Heart left ventricle (tissue), 16 donors: ENCODE data around the gene MRPL58. TPM values are rescaled to one million over a fixed set of nuclear protein-coding genes. Genes with fewer than 3 reads are reported as not detected.
"Not testable (repeated sequence)": the region's sequence is repeated elsewhere in the genome, so short reads cannot be mapped to it uniquely, and the experiment has no call there.

Experiments used
- ATAC-seq, 4 donors: fragments of 200-7000 bp; cut with Tn5 transposase; one replicate each; pipeline ENCODE4 v1.9.1; 2020 to 2022; ENCODE audit warnings: moderate library complexity in 4 of 4, mild to moderate bottlenecking in 3 of 4, moderate number of reproducible peaks in 1 of 4
- DNase-seq, 5 donors: peaks; one replicate each; pipeline ENCODE4 v3.0.0-alpha.2; 2020
- H3K27ac ChIP-seq, 12 donors: fragments of 200-600 bp; sonication (generic) in 4 of 12; one replicate each; pipeline versions ENCODE4 v1.5.0 to v1.8.0; 2016 to 2022; ENCODE audit warnings: mild to moderate bottlenecking in 2 of 12
- H3K27me3 ChIP-seq, 9 donors: fragments of 200-600 bp; sonication (generic) in 2 of 9; one replicate each; pipeline versions ENCODE4 v1.5.1 to v1.8.0; 2016 to 2022; ENCODE audit warnings: mild to moderate bottlenecking in 3 of 9
- H3K36me3 ChIP-seq, 9 donors: fragments of 200-600 bp; sonication (generic) in 2 of 9; one replicate each; pipeline versions ENCODE4 v1.5.0 to v1.8.0; 2018 to 2022; ENCODE audit warnings: mild to moderate bottlenecking in 2 of 9
- H3K4me1 ChIP-seq, 12 donors: fragments of 200-600 bp; sonication (generic) in 4 of 12; one replicate each; pipeline versions ENCODE4 v1.5.0 to v1.8.0; 2016 to 2022; ENCODE audit warnings: mild to moderate bottlenecking in 3 of 12
- H3K4me3 ChIP-seq, 12 donors: fragments of 200-600 bp; sonication (generic) in 4 of 12; one replicate each; pipeline versions ENCODE4 v1.5.0 to v1.8.0; 2017 to 2022; ENCODE audit warnings: mild to moderate bottlenecking in 9 of 12, moderate library complexity in 4 of 12
- H3K9me3 ChIP-seq, 12 donors: fragments of 200-600 bp; sonication (generic) in 4 of 12; one replicate each; pipeline versions ENCODE4 v1.5.0 to v1.8.0; 2016 to 2022; ENCODE audit warnings: mild to moderate bottlenecking in 1 of 12
- POLR2A ChIP-seq, 2 donors: fragments of 450-650 bp; IDR thresholded peaks; one replicate each; pipeline ENCODE4 v1.6.1; 2017; ENCODE audit warnings: antibody characterized with exemption in 2 of 2, mild to moderate bottlenecking in 2 of 2, moderate library complexity in 2 of 2
- WGBS, 4 donors: extraction: QIAGEN DNeasy Blood & Tissue Kit in 2 of 4; methylation state at CpG; one replicate each; pipeline versions ENCODE4 v1.1.5 to v1.1.7; 2013 to 2018; 5-methylcytosine and 5-hydroxymethylcytosine counted together
- intact Hi-C, 10 donors: fragments of 100-400 bp; cut with DNase I; formaldehyde crosslinking; loops; one replicate each; pipeline versions ENCODE4 v1.11.1 to v1.14.2; 2022
- polyA plus RNA-seq, 2 donors: library from polyadenylated mRNA; stranded (reverse); fragments of 200-250 nt; gene quantifications; one replicate each; pipeline ENCODE4 v1.2.3, GENCODE V29; 2013
- total RNA-seq, 9 donors: library from RNA; depleted of rRNA in 2 of 9; stranded (reverse); fragments of >200 nt in 2 of 9; fragmentation: NEBNext Ultra II Directional in 3 of 9; extraction: Animal tissue kit (Norgen Biotek cat#: 25700) in 3 of 9; gene quantifications; one replicate each; pipeline versions ENCODE4 v1.1.0 to v1.2.4, GENCODE V29; 2016 to 2023
- TF ChIP-seq, protein P1 (sequence below), 12 donors: fragments of 200-600 bp; sonication (generic) in 4 of 12; IDR thresholded peaks; one replicate each; pipeline versions ENCODE4 v1.5.0 to v1.8.0; 2018 to 2022; ENCODE audit warnings: antibody characterized with exemption in 12 of 12, mild to moderate bottlenecking in 5 of 12
- donor health status: ischemic (EF 13 %, LVEDD 7.1; RV severe dilation, severe dysfunction).
- donor health status: healthy with polysubstance abuse.
- donor health status: DM: no; HTN: yes; CAD: no.
- donor health status: DM: no; HTN: no; CAD: no.
- donor health status: ischemic (EF 25% LVEDD 6.9; RV normal size, moderate dysfunction).
- donor health status: ischemic (EF 25% LVEDD 5.7; RV mildly dilated, moderate dysfunction).
- donor health status: healthy.
- donor health status: DM: yes; HTN: yes; CAD: no.
- donor health status: ischemic (EF 35%, LVEDD 5.7; RV mildly dilated, moderate dysfunction).
- donor health status: nonischemic (EF 11% LVEDD 7.7; RV severe dilation, severe dysfunction).
- donor health status: DM: yes; HTN: yes; CAD: no.
- donor health status: PGD.
- donor health status: ischemic (EF 29% LVEDD 5.4; RV normal size, mild dysfunction).
- donor health status: nonischemic (EF 23%, LVEDD 6.1; RV moderate dilation, normal function).

Gene MRPL58
- total and polyA plus RNA-seq, 11 donors: 41.0 to 93.8 (median 60.9) TPM

DNA sequence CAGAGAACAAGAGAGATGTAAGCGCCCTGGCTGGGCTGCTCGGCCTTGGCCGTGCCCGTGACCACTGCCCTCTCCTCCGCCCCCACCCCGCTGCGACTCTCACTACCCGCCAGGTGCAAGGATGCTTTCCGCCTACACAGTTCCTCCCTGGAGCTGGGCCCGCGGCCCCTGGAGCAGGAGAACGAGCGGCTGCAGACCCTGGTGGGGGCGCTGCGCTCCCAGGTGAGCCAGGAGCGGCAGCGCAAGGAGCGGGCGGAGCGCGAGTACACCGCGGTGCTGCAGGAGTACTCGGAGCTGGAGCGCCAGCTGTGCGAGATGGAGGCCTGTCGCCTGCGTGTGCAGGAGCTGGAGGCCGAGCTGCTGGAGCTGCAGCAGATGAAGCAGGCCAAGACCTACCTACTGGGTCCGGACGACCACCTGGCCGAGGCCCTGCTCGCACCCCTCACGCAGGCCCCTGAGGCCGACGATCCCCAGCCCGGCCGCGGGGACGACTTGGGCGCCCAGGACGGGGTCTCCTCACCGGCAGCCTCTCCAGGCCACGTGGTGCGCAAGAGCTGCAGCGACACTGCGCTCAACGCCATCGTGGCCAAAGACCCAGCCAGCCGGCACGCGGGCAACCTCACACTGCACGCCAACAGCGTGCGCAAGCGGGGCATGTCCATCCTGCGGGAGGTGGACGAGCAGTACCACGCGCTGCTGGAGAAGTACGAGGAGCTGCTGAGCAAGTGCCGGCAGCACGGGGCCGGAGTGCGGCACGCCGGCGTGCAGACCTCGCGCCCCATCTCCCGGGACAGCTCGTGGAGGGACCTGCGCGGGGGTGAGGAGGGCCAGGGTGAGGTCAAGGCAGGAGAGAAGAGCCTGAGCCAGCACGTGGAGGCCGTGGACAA lies 9.2 kb upstream of the MRPL58 start:
- no peak for DNase-seq
- intact Hi-C loops: no loop called here
- Histone ChIP-seq H3K27ac (no peak overlapping the region), H3K4me1 (peaks cover 0 to 17% (median 3%) of the 10 kb centered on the region in 12 donors), H3K27me3 (no peaks in the 10 kb centered on the region), H3K36me3 (peaks cover 3 to 73% (median 54%) of the 10 kb centered on the region in 9 donors), H3K4me3 (no peak overlapping the region), H3K9me3 (no peaks in the 10 kb centered on the region)
- no peak for TF ChIP-seq POLR2A (IDR thresholded peaks at IDR 0.05)
- TF ChIP-seq, protein P1, sequence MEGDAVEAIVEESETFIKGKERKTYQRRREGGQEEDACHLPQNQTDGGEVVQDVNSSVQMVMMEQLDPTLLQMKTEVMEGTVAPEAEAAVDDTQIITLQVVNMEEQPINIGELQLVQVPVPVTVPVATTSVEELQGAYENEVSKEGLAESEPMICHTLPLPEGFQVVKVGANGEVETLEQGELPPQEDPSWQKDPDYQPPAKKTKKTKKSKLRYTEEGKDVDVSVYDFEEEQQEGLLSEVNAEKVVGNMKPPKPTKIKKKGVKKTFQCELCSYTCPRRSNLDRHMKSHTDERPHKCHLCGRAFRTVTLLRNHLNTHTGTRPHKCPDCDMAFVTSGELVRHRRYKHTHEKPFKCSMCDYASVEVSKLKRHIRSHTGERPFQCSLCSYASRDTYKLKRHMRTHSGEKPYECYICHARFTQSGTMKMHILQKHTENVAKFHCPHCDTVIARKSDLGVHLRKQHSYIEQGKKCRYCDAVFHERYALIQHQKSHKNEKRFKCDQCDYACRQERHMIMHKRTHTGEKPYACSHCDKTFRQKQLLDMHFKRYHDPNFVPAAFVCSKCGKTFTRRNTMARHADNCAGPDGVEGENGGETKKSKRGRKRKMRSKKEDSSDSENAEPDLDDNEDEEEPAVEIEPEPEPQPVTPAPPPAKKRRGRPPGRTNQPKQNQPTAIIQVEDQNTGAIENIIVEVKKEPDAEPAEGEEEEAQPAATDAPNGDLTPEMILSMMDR (IDR thresholded peaks at IDR 0.05): no peak
- WGBS, 4 donors: 89 to 90% (median 89%) methylated on average over 65 to 76 of the region's 76 CpGs
- ATAC-seq: no peak

DNA sequence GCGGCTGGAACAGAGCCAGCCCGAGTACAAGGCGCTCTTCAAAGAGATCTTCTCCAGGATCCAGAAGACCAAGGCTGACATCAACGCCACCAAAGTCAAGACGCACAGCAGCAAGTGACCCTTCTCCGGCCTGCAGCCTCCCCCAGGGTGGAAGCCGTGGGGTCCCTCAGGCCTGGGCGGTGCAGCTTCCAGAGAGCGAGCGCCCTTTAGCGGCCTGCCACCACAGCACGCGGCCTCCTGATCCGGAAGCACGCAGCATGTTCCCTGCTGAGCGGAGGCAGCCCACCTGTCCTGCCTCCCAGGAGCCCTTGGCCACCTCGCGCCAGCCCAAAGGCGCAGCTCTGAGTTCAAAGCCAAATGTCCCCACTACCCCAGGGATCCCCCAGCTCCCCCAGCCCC lies 8.5 kb upstream of the MRPL58 start:
- no peak overlapping the region for H3K27ac ChIP-seq
- DNase-seq (no peak), ATAC-seq (no peak)
- intact Hi-C loops: no loop called here
- TF ChIP-seq, protein P1 (IDR thresholded peaks at IDR 0.05): no peak
- TF ChIP-seq POLR2A (IDR thresholded peaks at IDR 0.05): no peak
- peaks cover 0 to 11% (median 0%) of the 10 kb centered on the region in 12 donors for H3K4me1 ChIP-seq
- no peak overlapping the region for H3K4me3 ChIP-seq
- H3K9me3 ChIP-seq: no peaks in the 10 kb centered on the region
- 93 to 95% (median 94%) methylated on average over 13 to 19 of the region's 19 CpGs for WGBS, 4 donors
- no peaks in the 10 kb centered on the region for H3K27me3 ChIP-seq
- H3K36me3 ChIP-seq: peaks cover 3 to 73% (median 54%) of the 10 kb centered on the region in 9 donors

DNA sequence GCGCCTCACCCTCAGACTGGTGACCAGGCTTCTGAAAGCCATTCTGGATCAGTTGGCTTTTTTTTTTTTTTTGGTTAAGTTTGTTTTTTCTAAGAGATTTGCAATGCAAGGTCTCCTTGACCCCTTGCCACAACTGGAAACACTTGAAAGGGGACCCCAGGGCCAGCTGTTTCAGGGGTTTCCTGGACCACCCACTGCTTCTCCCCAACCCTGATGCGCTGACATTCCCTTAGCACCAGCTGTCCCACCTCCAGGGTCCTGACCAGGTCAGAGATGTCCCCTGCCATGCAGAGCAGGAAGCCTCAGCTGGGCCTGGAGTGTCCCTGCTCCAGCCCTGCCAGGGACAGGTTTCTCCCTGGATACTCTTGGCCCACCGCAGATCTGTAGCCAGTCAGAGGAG lies 8.1 kb upstream of the MRPL58 start:
- WGBS, 4 donors: 90 to 100% (median 95%) methylated on average over 3 of the region's 3 CpGs
- intact Hi-C loops: no loop called here
- H3K27ac ChIP-seq: no peak overlapping the region
- TF ChIP-seq POLR2A (IDR thresholded peaks at IDR 0.05): no peak
- TF ChIP-seq, protein P1 (IDR thresholded peaks at IDR 0.05): no peak
- H3K4me1 ChIP-seq: peaks cover 0 to 9% (median 0%) of the 10 kb centered on the region in 12 donors
- ATAC-seq: no peak
- no peaks in the 10 kb centered on the region for H3K27me3 ChIP-seq
- peaks cover 3 to 71% (median 54%) of the 10 kb centered on the region in 9 donors for H3K36me3 ChIP-seq
- no peak for DNase-seq
- H3K4me3 ChIP-seq: no peak overlapping the region
- no peaks in the 10 kb centered on the region for H3K9me3 ChIP-seq

DNA sequence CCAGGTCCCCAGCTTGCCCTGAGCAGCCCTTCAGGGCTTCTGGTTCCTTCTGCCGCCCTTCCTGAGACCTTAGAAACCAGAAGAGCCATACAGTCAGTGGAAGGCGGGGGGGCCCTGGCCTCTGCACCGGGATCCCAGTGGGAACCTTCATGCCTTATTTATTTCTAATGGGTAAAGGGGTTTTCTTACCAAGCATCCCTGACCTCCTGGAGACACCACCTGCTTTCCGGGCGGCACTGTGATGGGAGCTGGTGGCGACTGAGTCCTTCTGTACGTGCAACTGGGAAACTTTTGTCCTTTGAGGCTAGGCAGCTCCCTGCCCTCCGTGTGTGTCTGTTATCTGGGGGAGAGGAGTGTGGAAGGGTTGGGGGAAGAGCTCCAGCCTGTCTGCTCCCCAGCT lies 7.2 kb upstream of the MRPL58 start:
- intact Hi-C loops: loop anchor here in 1 of 10 donors (5.0 kb wide), 1 partner anchor 38 kb away; no protein-coding TSS in a partner anchor
- no peaks in the 10 kb centered on the region for H3K27me3 ChIP-seq
- no peak for DNase-seq

DNA sequence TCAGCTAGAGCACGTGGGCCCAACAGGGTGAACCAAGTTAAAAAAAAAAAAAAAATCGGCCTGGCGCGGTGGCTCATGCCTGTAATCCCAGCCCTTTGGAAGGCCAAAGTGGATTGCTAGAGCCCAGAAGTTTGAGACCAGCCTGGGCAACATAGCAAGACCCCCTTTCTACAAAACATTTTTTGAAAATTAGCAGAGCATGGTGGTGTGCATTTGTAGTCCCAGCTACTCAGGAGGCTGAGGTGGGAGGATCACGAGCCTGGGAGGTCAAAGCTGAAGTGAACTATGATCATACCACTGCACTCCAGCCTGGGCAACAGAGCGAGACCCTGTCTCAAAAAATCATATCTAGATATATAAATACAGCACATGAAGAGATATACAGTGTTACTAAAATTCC lies 6.4 kb upstream of the MRPL58 start:
- H3K27ac ChIP-seq, H3K9me3 ChIP-seq, ATAC-seq, DNase-seq, H3K27me3 ChIP-seq, H3K4me1 ChIP-seq, H3K4me3 ChIP-seq: not testable (repeated sequence)
- intact Hi-C loops: loop anchor here in 1 of 10 donors (5.0 kb wide), 1 partner anchor 39 kb away; no protein-coding TSS in a partner anchor
- WGBS, 4 donors: 93 to 98% (median 94%) methylated on average over 6 of the region's 6 CpGs
- peaks cover under 1 to 54% (median 38%) of the 10 kb centered on the region in 9 donors for H3K36me3 ChIP-seq

More for the DNA sequence above, 7.2 kb upstream of the MRPL58 start:
- Histone ChIP-seq H3K4me3 (no peak overlapping the region), H3K9me3 (no peaks in the 10 kb centered on the region), H3K36me3 (peaks cover 3 to 62% (median 45%) of the 10 kb centered on the region in 9 donors), H3K27ac (no peak overlapping the region), H3K4me1 (no peaks in the 10 kb centered on the region)
- no peak for ATAC-seq
- 89 to 95% (median 91%) methylated on average over 8 of the region's 8 CpGs for WGBS, 4 donors
- no peak for TF ChIP-seq POLR2A (IDR thresholded peaks at IDR 0.05)
- TF ChIP-seq, protein P1 (IDR thresholded peaks at IDR 0.05): no peak
